Raji (cell line): Measurements from ENCODE around the gene GTF3C5.

Source experiments
- POLR2A ChIP-seq: IDR thresholded peaks from 2 replicates; pipeline ENCODE4 v1.6.1; 2011; ENCODE audit warnings: low read depth, low read length, control low read depth; ENCODE audit not compliant: insufficient read depth

Gene GTF3C5

GRCh38 chr9:133041958-133042357 lies 11.2 kb downstream of the GTF3C5 start:
- TF ChIP-seq POLR2A, result no peak

GRCh38 chr9:133042676-133043075 lies 11.9 kb downstream of the GTF3C5 start:
- no peak for TF ChIP-seq POLR2A

GRCh38 chr9:133043449-133044035 lies 12.7 kb downstream of the GTF3C5 start:
- TF ChIP-seq POLR2A, result no peak

- TF ChIP-seq POLR2A, result no peak
These were observed 13.3 kb downstream of the GTF3C5 start for GRCh38 chr9:133044125-133044524.

GRCh38 chr9:133044661-133045060 lies 13.9 kb downstream of the GTF3C5 start:
- TF ChIP-seq POLR2A, result no peak

GRCh38 chr9:133045132-133045531 lies 14.3 kb downstream of the GTF3C5 start:
- no peak for TF ChIP-seq POLR2A

GRCh38 chr9:133046196-133046899 lies 15.6 kb downstream of the GTF3C5 start:
- no peak for TF ChIP-seq POLR2A

- TF ChIP-seq POLR2A, result no peak
These were observed 16.1 kb downstream of the GTF3C5 start for GRCh38 chr9:133046900-133047295.

- TF ChIP-seq POLR2A, result no peak
These were observed 17.8 kb downstream of the GTF3C5 start for GRCh38 chr9:133048595-133048994.

- no peak for TF ChIP-seq POLR2A
These were observed 18.2 kb downstream of the GTF3C5 start for GRCh38 chr9:133049043-133049442.

GRCh38 chr9:133050142-133050541 lies 19.3 kb downstream of the GTF3C5 start:
- TF ChIP-seq POLR2A, result no peak

- TF ChIP-seq POLR2A, result no peak
These were observed 20.0 kb downstream of the GTF3C5 start for GRCh38 chr9:133050781-133051180.

- TF ChIP-seq POLR2A, result no peak
These were observed 20.6 kb downstream of the GTF3C5 start for GRCh38 chr9:133051281-133051900.

- TF ChIP-seq POLR2A, result no peak
These were observed 21.3 kb downstream of the GTF3C5 start for GRCh38 chr9:133051966-133052539.

GRCh38 chr9:133054194-133054890 lies 23.5 kb downstream of the GTF3C5 start:
- no peak for TF ChIP-seq POLR2A
